Measurements from ENCODE around the gene SESN1.

SESN1 gene

GRCh38 chr6:109073344-109074132, 21.1 kb downstream of the SESN1 start:
- no peaks in the 10 kb centered on the region for H3K27me3 ChIP-seq (ENCODE audit: control insufficient read depth, insufficient read depth, low read length)
- no peaks in the 10 kb centered on the region for H3K36me3 ChIP-seq (ENCODE audit: control insufficient read depth, insufficient read depth, low read length)
- H3K27ac ChIP-seq (ENCODE audit: low read depth, low read length), result no peak overlapping the region
- H3K9ac ChIP-seq (ENCODE audit: low read length), result no peak overlapping the region
- H3K4me3 ChIP-seq (ENCODE audit: low read length), result no peak overlapping the region
- peaks cover 7% of the 10 kb centered on the region for H3K4me1 ChIP-seq (ENCODE audit: control insufficient read depth, insufficient read depth, low read length)

GRCh38 chr6:109071125-109071917, 23.3 kb downstream of the SESN1 start:
- Histone ChIP-seq H3K27ac (ENCODE audit: low read depth, low read length) (no peak overlapping the region), H3K4me1 (ENCODE audit: control insufficient read depth, insufficient read depth, low read length) (peaks cover 7% of the 10 kb centered on the region), H3K9ac (ENCODE audit: low read length) (no peak overlapping the region), H3K36me3 (ENCODE audit: control insufficient read depth, insufficient read depth, low read length) (no peaks in the 10 kb centered on the region), H3K4me3 (ENCODE audit: low read length) (no peak overlapping the region), H3K27me3 (ENCODE audit: control insufficient read depth, insufficient read depth, low read length) (no peaks in the 10 kb centered on the region)

- Histone ChIP-seq H3K27me3 (ENCODE audit: control insufficient read depth, insufficient read depth, low read length) (no peaks in the 10 kb centered on the region), H3K4me3 (ENCODE audit: low read length) (no peak overlapping the region), H3K9ac (ENCODE audit: low read length) (no peak overlapping the region), H3K27ac (ENCODE audit: low read depth, low read length) (no peak overlapping the region), H3K4me1 (ENCODE audit: control insufficient read depth, insufficient read depth, low read length) (peaks cover 3% of the 10 kb centered on the region), H3K36me3 (ENCODE audit: control insufficient read depth, insufficient read depth, low read length) (no peaks in the 10 kb centered on the region)
Measured at GRCh38 chr6:109069746-109070145, 24.9 kb downstream of the SESN1 start.

- no peak overlapping the region for H3K4me3 ChIP-seq (ENCODE audit: low read length)
- no peaks in the 10 kb centered on the region for H3K36me3 ChIP-seq (ENCODE audit: control insufficient read depth, insufficient read depth, low read length)
- H3K27me3 ChIP-seq (ENCODE audit: control insufficient read depth, insufficient read depth, low read length), result no peaks in the 10 kb centered on the region
- no peak overlapping the region for H3K9ac ChIP-seq (ENCODE audit: low read length)
- H3K4me1 ChIP-seq (ENCODE audit: control insufficient read depth, insufficient read depth, low read length), result peaks cover 18% of the 10 kb centered on the region
- H3K27ac ChIP-seq (ENCODE audit: low read depth, low read length), result no peak overlapping the region
Measured at GRCh38 chr6:109062767-109063352, 31.8 kb downstream of the SESN1 start.

- Histone ChIP-seq H3K4me1 (ENCODE audit: control insufficient read depth, insufficient read depth, low read length) (peaks cover 20% of the 10 kb centered on the region), H3K27me3 (ENCODE audit: control insufficient read depth, insufficient read depth, low read length) (no peaks in the 10 kb centered on the region), H3K36me3 (ENCODE audit: control insufficient read depth, insufficient read depth, low read length) (no peaks in the 10 kb centered on the region), H3K27ac (ENCODE audit: low read depth, low read length) (no peak overlapping the region), H3K9ac (ENCODE audit: low read length) (no peak overlapping the region), H3K4me3 (ENCODE audit: low read length) (no peak overlapping the region)
Measured at GRCh38 chr6:109062216-109062615, 32.4 kb downstream of the SESN1 start.

GRCh38 chr6:109060571-109060970, 34.1 kb downstream of the SESN1 start:
- no peak overlapping the region for H3K9ac ChIP-seq (ENCODE audit: low read length)
- H3K36me3 ChIP-seq (ENCODE audit: control insufficient read depth, insufficient read depth, low read length), result no peaks in the 10 kb centered on the region
- H3K27ac ChIP-seq (ENCODE audit: low read depth, low read length), result no peak overlapping the region
- no peaks in the 10 kb centered on the region for H3K27me3 ChIP-seq (ENCODE audit: control insufficient read depth, insufficient read depth, low read length)
- no peak overlapping the region for H3K4me3 ChIP-seq (ENCODE audit: low read length)
- peaks cover 20% of the 10 kb centered on the region for H3K4me1 ChIP-seq (ENCODE audit: control insufficient read depth, insufficient read depth, low read length)

GRCh38 chr6:109059571-109060021, 35.0 kb downstream of the SESN1 start:
- no peaks in the 10 kb centered on the region for H3K27me3 ChIP-seq (ENCODE audit: control insufficient read depth, insufficient read depth, low read length)
- no peaks in the 10 kb centered on the region for H3K36me3 ChIP-seq (ENCODE audit: control insufficient read depth, insufficient read depth, low read length)
- no peak overlapping the region for H3K9ac ChIP-seq (ENCODE audit: low read length)
- no peak overlapping the region for H3K4me3 ChIP-seq (ENCODE audit: low read length)
- peak overlapping the region; percentile 22 for H3K27ac ChIP-seq (ENCODE audit: low read depth, low read length)
- peaks cover 20% of the 10 kb centered on the region for H3K4me1 ChIP-seq (ENCODE audit: control insufficient read depth, insufficient read depth, low read length)

- Histone ChIP-seq H3K4me3 (ENCODE audit: low read length) (no peak overlapping the region), H3K4me1 (ENCODE audit: control insufficient read depth, insufficient read depth, low read length) (peaks cover 20% of the 10 kb centered on the region), H3K36me3 (ENCODE audit: control insufficient read depth, insufficient read depth, low read length) (no peaks in the 10 kb centered on the region), H3K27ac (ENCODE audit: low read depth, low read length) (no peak overlapping the region), H3K27me3 (ENCODE audit: control insufficient read depth, insufficient read depth, low read length) (no peaks in the 10 kb centered on the region), H3K9ac (ENCODE audit: low read length) (no peak overlapping the region)
Measured at GRCh38 chr6:109059153-109059552, 35.5 kb downstream of the SESN1 start.

GRCh38 chr6:109058620-109059019, 36.0 kb downstream of the SESN1 start:
- no peak overlapping the region for H3K9ac ChIP-seq (ENCODE audit: low read length)
- peaks cover 20% of the 10 kb centered on the region for H3K4me1 ChIP-seq (ENCODE audit: control insufficient read depth, insufficient read depth, low read length)
- H3K4me3 ChIP-seq (ENCODE audit: low read length), result no peak overlapping the region
- H3K27ac ChIP-seq (ENCODE audit: low read depth, low read length), result no peak overlapping the region
- H3K27me3 ChIP-seq (ENCODE audit: control insufficient read depth, insufficient read depth, low read length), result no peaks in the 10 kb centered on the region
- no peaks in the 10 kb centered on the region for H3K36me3 ChIP-seq (ENCODE audit: control insufficient read depth, insufficient read depth, low read length)

- H3K27ac ChIP-seq (ENCODE audit: low read depth, low read length), result no peak overlapping the region
Measured at GRCh38 chr6:109056661-109057060, 38.0 kb downstream of the SESN1 start.

GRCh38 chr6:109055771-109056235, 38.8 kb downstream of the SESN1 start:
- no peak overlapping the region for H3K27ac ChIP-seq (ENCODE audit: low read depth, low read length)
- no peak overlapping the region for H3K9ac ChIP-seq (ENCODE audit: low read length)
- no peaks in the 10 kb centered on the region for H3K27me3 ChIP-seq (ENCODE audit: control insufficient read depth, insufficient read depth, low read length)
- no peaks in the 10 kb centered on the region for H3K36me3 ChIP-seq (ENCODE audit: control insufficient read depth, insufficient read depth, low read length)
- H3K4me1 ChIP-seq (ENCODE audit: control insufficient read depth, insufficient read depth, low read length), result peaks cover 26% of the 10 kb centered on the region
- H3K4me3 ChIP-seq (ENCODE audit: low read length), result no peak overlapping the region

More at GRCh38 chr6:109056661-109057060, 38.0 kb downstream of the SESN1 start:
- Histone ChIP-seq H3K36me3 (ENCODE audit: control insufficient read depth, insufficient read depth, low read length) (no peaks in the 10 kb centered on the region), H3K4me1 (ENCODE audit: control insufficient read depth, insufficient read depth, low read length) (peaks cover 26% of the 10 kb centered on the region), H3K27me3 (ENCODE audit: control insufficient read depth, insufficient read depth, low read length) (no peaks in the 10 kb centered on the region), H3K4me3 (ENCODE audit: low read length) (no peak overlapping the region), H3K9ac (ENCODE audit: low read length) (no peak overlapping the region)

- H3K9ac ChIP-seq (ENCODE audit: low read length), result no peak overlapping the region
- no peak overlapping the region for H3K27ac ChIP-seq (ENCODE audit: low read depth, low read length)
- H3K36me3 ChIP-seq (ENCODE audit: control insufficient read depth, insufficient read depth, low read length), result no peaks in the 10 kb centered on the region
- H3K27me3 ChIP-seq (ENCODE audit: control insufficient read depth, insufficient read depth, low read length), result no peaks in the 10 kb centered on the region
- H3K4me1 ChIP-seq (ENCODE audit: control insufficient read depth, insufficient read depth, low read length), result peaks cover 8% of the 10 kb centered on the region
- H3K4me3 ChIP-seq (ENCODE audit: low read length), result no peak overlapping the region
Measured at GRCh38 chr6:109053336-109053735, 41.3 kb downstream of the SESN1 start.

All from rectal smooth muscle tissue (tissue), 1 donor.